DND-41 (cell line): ENCODE data around the gene RNASEH2C.

ENCODE experiments used
- CTCF ChIP-seq: IDR thresholded peaks from 2 replicates; pipeline ENCODE4 v1.5.1; 2012; ENCODE audit warnings: borderline replicate concordance, low read length, moderate library complexity, mild to moderate bottlenecking; ENCODE audit not compliant: poor library complexity, severe bottlenecking; ENCODE audit errors: extremely low read depth
- EZH2 ChIP-seq: IDR thresholded peaks from 3 replicates; pipeline ENCODE4 v1.6.1; 2012; ENCODE audit warnings: borderline replicate concordance, low read depth, mild to moderate bottlenecking, moderate library complexity, low read length, inconsistent platforms; ENCODE audit not compliant: severe bottlenecking

DNA sequence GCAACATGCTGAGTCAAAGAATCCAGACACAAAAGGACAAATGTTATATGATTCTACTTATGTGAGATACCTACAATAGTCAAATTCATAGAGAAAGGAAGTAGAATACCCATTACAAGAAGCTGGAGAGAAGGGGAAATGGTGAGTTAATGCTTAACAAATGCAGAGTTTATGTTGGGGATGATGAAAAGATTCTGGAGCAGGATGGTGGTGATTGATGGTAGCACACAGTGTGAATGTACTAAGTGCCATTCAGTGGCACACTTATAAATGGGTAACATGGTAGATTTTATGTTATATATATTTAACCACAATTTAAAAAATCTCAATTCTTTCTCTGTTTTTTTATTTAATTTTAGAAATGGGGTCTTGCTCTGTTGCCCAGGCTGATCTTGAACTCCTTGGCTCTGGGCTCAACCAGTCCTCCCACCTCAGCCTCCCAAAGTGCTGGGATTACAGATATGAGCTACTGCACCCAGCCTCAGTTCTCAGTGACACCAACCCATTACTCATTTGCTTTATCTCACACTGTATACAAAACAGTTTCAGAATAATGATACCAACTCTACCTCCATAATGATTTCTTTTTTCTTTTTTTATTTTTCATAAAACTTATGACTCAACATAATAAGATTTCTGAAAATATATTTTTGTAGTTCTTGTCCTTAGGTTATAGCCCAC lies 48.3 kb downstream of the RNASEH2C start:
- TF ChIP-seq CTCF (no peak), EZH2 (no peak)
